ENCODE data around the gene CYFIP2. TPM values are rescaled to one million over a fixed set of nuclear protein-coding genes. Genes with fewer than 3 reads are reported as not detected.
A peak's percentile ranks its signal among the peaks of the same experiment; 100 is the strongest.

CYFIP2 gene
- total RNA-seq, 1 donor from 2014 or later = 173 TPM

- no peaks in the 10 kb centered on the region for H3K27me3 Mint-ChIP-seq (ENCODE audit: insufficient read depth)
Observed at GRCh38 chr5:157295247-157295646, 29.3 kb downstream of the CYFIP2 start.

DNA sequence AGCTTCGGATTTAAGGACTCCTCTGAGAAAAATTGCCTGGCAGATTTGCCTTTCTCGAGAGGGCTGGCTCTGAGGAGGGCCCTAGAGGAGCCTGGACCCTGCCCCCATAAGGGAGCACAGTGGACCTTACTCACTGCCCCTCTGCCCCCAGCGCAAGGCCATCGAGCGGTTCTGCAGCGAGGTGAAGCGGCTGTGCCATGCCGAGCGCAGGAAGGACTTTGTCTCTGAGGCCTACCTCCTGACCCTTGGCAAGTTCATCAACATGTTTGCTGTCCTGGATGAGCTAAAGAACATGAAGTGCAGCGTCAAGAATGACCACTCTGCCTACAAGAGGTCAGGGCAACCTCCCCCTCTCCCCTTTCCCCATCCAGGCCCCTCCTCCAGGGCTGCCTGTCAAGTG lies 34.6 kb downstream of the CYFIP2 start:
- peaks cover 55% of the 10 kb centered on the region for H3K36me3 Mint-ChIP-seq (ENCODE audit: low read depth)
- H3K27ac Mint-ChIP-seq = no peak overlapping the region
- H3K4me3 Mint-ChIP-seq = no peak overlapping the region
- no peak for DNase-seq (ENCODE audit: low spot score)
- peaks cover 44% of the 10 kb centered on the region for H3K4me1 Mint-ChIP-seq (ENCODE audit: low read depth)
- no peaks in the 10 kb centered on the region for H3K9me3 Mint-ChIP-seq
- H3K27me3 Mint-ChIP-seq (ENCODE audit: insufficient read depth) = no peaks in the 10 kb centered on the region
- intact Hi-C loops (cut with micrococcal nuclease) = no loop called here

More at GRCh38 chr5:157295247-157295646, 29.3 kb downstream of the CYFIP2 start:
- H3K27ac Mint-ChIP-seq = peak overlapping the region; percentile 57
- no peak for DNase-seq (ENCODE audit: low spot score)
- H3K4me1 Mint-ChIP-seq (ENCODE audit: low read depth) = peaks cover 44% of the 10 kb centered on the region
- H3K4me3 Mint-ChIP-seq = no peak overlapping the region
- intact Hi-C loops (cut with micrococcal nuclease) = no loop called here
- no peaks in the 10 kb centered on the region for H3K9me3 Mint-ChIP-seq
- peaks cover 62% of the 10 kb centered on the region for H3K36me3 Mint-ChIP-seq (ENCODE audit: low read depth)

DNA sequence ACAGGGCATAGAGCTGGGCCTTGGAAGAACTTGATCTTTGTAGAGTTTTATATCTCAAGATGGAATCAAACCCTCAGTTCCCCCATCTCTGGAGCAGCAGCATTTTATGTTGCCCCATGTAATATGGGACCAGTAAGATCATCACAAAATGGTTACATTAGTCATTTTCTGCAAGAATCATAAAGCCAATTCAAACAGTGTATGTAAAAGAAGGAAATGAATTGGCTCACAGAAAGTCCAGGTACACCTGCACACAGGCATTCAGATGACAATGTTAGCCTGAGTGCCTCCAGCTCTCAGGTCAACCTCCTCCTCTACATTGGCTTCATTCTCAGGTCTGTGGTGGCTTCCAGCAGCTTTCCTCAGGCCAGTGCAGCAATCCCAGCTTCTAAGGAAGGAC lies 35.1 kb downstream of the CYFIP2 start:
- peaks cover 46% of the 10 kb centered on the region for H3K4me1 Mint-ChIP-seq (ENCODE audit: low read depth)
- H3K36me3 Mint-ChIP-seq (ENCODE audit: low read depth) = peaks cover 57% of the 10 kb centered on the region
- intact Hi-C loops (cut with micrococcal nuclease) = no loop called here
- H3K9me3 Mint-ChIP-seq = no peaks in the 10 kb centered on the region
- H3K27me3 Mint-ChIP-seq (ENCODE audit: insufficient read depth) = no peaks in the 10 kb centered on the region
- H3K27ac Mint-ChIP-seq = no peak overlapping the region
- DNase-seq (ENCODE audit: low spot score) = no peak
- H3K4me3 Mint-ChIP-seq = no peak overlapping the region

GRCh38 chr5:157303023-157303422 lies 37.1 kb downstream of the CYFIP2 start:
- Mint-ChIP-seq H3K27me3 (ENCODE audit: insufficient read depth) (no peaks in the 10 kb centered on the region), H3K4me1 (ENCODE audit: low read depth) (peaks cover 58% of the 10 kb centered on the region), H3K4me3 (no peak overlapping the region), H3K27ac (peak overlapping the region; percentile 75), H3K36me3 (ENCODE audit: low read depth) (peaks cover 56% of the 10 kb centered on the region), H3K9me3 (no peaks in the 10 kb centered on the region)
- no peak for DNase-seq (ENCODE audit: low spot score)
- intact Hi-C loops (cut with micrococcal nuclease) = no loop called here

- DNase-seq (ENCODE audit: low spot score) = peak; percentile 34
- H3K9me3 Mint-ChIP-seq = no peaks in the 10 kb centered on the region
- peak overlapping the region; percentile 56 for H3K4me3 Mint-ChIP-seq
- H3K27ac Mint-ChIP-seq = peak overlapping the region; percentile 75
- intact Hi-C loops (cut with micrococcal nuclease) = no loop called here
- no peaks in the 10 kb centered on the region for H3K27me3 Mint-ChIP-seq (ENCODE audit: insufficient read depth)
- H3K36me3 Mint-ChIP-seq (ENCODE audit: low read depth) = peaks cover 54% of the 10 kb centered on the region
- H3K4me1 Mint-ChIP-seq (ENCODE audit: low read depth) = peaks cover 62% of the 10 kb centered on the region
Observed at GRCh38 chr5:157303667-157304327, 37.9 kb downstream of the CYFIP2 start.

DNA sequence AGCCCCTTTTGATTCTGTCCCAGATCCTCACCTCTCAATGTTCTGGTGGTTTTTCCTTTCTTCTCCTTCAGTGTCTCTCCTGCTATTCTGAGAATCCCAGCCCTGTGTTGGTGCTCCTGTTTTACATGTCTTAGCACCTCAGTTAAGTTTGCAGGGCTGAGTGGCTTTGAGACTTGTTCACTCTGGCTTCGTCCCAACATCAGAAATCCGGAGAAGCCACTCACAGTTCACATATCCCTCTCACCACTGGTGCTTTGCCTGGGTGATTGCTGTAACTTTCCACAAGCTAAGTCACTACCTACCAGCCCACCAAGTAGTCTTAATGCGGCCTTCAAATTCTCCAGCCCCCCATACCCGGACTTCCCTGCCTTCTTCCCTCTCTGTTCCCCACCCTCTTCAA lies 40.2 kb downstream of the CYFIP2 start:
- DNase-seq (ENCODE audit: low spot score) = no peak
- H3K9me3 Mint-ChIP-seq = no peaks in the 10 kb centered on the region
- peaks cover 67% of the 10 kb centered on the region for H3K4me1 Mint-ChIP-seq (ENCODE audit: low read depth)
- peak overlapping the region; percentile 88 for H3K27ac Mint-ChIP-seq
- H3K4me3 Mint-ChIP-seq = peak overlapping the region; percentile 20
- intact Hi-C loops (cut with micrococcal nuclease) = loop anchor here (2.0 kb wide), 1 partner anchor 15 kb away; no protein-coding TSS in a partner anchor
- no peaks in the 10 kb centered on the region for H3K27me3 Mint-ChIP-seq (ENCODE audit: insufficient read depth)
- H3K36me3 Mint-ChIP-seq (ENCODE audit: low read depth) = peaks cover 54% of the 10 kb centered on the region

DNA sequence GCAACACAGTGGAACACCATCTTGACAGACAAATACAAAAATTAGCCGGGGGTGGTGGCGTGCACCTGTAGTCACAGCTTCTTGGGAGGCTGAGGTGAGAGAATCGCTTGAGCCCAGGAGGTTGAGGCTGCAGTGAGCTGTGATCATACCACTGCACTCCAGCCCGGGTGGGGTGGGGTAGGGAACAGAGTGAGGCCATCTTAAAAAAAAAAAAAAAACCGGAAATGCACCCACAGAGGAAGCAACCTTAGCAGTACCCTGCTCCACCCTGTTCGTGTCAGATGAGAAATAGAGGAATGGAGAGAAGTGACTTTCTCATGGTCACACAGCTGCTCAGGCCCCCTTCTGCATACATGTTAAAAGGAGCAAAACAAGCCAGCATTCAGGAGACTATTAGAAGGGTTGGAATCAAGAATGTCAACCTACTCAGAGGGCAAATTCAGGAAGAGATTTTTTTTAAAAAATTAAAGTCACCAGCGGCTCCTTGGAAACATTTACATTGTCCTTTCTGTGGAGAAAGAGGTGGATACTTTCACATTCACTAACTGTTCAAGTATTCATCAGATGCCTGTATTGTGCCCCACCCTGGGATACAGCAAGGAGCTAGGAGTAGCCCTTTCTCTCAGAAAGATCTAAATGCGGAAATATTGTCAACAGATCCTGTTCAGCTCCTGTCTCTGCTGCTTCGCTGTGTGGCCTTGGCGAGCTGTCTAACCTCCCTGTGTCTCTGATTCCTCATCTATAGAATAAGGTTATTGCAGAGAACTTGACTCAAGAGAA lies 41.0 kb downstream of the CYFIP2 start:
- peaks cover 53% of the 10 kb centered on the region for H3K36me3 Mint-ChIP-seq (ENCODE audit: low read depth)
- H3K27ac Mint-ChIP-seq = peak overlapping the region; percentile 88
- H3K4me3 Mint-ChIP-seq = peak overlapping the region; percentile 42
- no peak for DNase-seq (ENCODE audit: low spot score)
- H3K9me3 Mint-ChIP-seq = no peaks in the 10 kb centered on the region
- no peaks in the 10 kb centered on the region for H3K27me3 Mint-ChIP-seq (ENCODE audit: insufficient read depth)
- peaks cover 68% of the 10 kb centered on the region for H3K4me1 Mint-ChIP-seq (ENCODE audit: low read depth)
- intact Hi-C loops (cut with micrococcal nuclease) = loop anchor here (1.0 to 2.0 kb wide), 2 partner anchors 16 to 54 kb away; no protein-coding TSS in a partner anchor

DNA sequence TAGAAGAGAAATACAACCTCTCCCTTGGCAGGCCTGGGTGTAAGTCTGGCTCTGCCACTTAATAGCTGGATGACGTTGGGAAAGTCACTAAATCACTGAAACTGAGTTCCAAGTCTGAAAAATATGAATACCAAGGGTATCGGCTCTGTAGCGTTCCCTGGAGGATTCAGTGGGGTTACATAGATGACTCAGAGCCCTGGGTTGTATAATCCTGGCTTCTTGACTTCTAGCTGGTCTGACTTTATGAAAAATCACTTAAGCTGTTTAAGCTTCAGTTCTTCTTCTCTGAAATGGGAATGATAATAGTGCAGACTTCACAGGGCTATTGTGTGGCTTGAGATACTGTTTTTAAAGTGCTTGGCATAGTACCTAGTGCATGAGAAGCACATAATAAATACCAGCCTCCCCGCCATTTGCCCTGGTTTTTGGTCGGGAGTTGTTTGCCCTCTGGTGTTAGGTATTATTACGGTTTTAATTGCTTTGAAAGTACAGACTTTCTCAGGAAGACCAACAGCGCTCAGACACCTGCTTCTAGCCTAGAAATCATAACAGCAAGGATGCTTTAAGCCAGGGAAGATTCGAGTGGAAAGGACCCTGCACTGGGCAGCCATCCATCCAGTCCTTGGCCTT lies 43.0 kb downstream of the CYFIP2 start:
- intact Hi-C loops (cut with micrococcal nuclease) = no loop called here

DNA sequence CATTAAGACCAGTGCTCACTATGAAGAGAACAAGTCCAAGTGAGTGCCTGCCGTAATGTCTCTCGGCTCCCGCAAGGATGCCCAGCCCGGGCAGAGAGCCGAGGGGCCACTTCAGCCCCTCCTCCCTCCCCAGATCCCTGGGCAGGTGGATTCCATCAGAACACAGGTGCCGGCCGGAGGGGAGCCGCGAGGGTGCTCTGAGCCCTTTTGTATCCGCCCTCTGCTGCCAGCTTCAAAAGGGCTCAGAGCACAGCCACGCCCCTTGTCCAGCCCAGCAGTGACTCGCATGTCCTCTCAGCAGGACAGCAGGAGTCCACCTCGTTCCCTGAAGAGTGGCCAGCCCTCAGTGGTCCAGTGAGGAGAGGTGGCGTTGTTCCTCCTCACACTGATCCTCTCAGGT lies 43.9 kb downstream of the CYFIP2 start:
- H3K36me3 Mint-ChIP-seq (ENCODE audit: low read depth) = peaks cover 61% of the 10 kb centered on the region
- peaks cover 56% of the 10 kb centered on the region for H3K4me1 Mint-ChIP-seq (ENCODE audit: low read depth)
- H3K27ac Mint-ChIP-seq = no peak overlapping the region
- H3K4me3 Mint-ChIP-seq = no peak overlapping the region
- no peaks in the 10 kb centered on the region for H3K9me3 Mint-ChIP-seq
- intact Hi-C loops (cut with micrococcal nuclease) = no loop called here
- DNase-seq (ENCODE audit: low spot score) = no peak
- no peaks in the 10 kb centered on the region for H3K27me3 Mint-ChIP-seq (ENCODE audit: insufficient read depth)

More for the DNA sequence above, 43.0 kb downstream of the CYFIP2 start:
- H3K4me3 Mint-ChIP-seq = no peak overlapping the region
- no peak for DNase-seq (ENCODE audit: low spot score)
- peak overlapping the region; percentile 40 for H3K27ac Mint-ChIP-seq
- peaks cover 65% of the 10 kb centered on the region for H3K4me1 Mint-ChIP-seq (ENCODE audit: low read depth)
- H3K27me3 Mint-ChIP-seq (ENCODE audit: insufficient read depth) = no peaks in the 10 kb centered on the region
- H3K9me3 Mint-ChIP-seq = no peaks in the 10 kb centered on the region
- H3K36me3 Mint-ChIP-seq (ENCODE audit: low read depth) = peaks cover 57% of the 10 kb centered on the region

- no peaks in the 10 kb centered on the region for H3K27me3 Mint-ChIP-seq (ENCODE audit: insufficient read depth)
- no peak for DNase-seq (ENCODE audit: low spot score)
- intact Hi-C loops (cut with micrococcal nuclease) = no loop called here
Observed at GRCh38 chr5:157311595-157311994, 45.7 kb downstream of the CYFIP2 start.

DNA sequence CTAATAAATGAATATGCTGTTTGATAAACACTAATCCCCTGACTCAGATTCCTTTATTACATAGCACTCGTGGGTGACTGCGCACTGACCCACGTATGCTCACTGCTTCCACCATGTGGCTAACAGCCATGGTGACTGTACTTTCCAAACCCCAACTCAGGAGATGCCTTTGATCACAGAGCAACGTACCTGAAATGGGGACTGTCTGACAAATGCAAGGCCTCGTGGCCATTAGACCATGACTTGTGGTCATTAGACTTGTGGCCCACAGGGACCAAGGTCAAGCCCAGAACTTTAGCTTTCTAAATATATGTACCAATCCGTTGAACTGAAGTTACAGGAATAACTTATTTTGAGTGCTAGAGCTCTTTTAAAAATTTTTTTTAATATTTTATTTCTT lies 46.6 kb downstream of the CYFIP2 start:
- H3K27me3 Mint-ChIP-seq (ENCODE audit: insufficient read depth) = no peaks in the 10 kb centered on the region
- intact Hi-C loops (cut with micrococcal nuclease) = loop anchor here (1.0 to 2.0 kb wide), 4 partner anchors 38 to 163 kb away; partner anchors contain the start of gene CYFIP2
- no peak overlapping the region for H3K4me3 Mint-ChIP-seq
- peak; percentile 49 for DNase-seq (ENCODE audit: low spot score)
- H3K27ac Mint-ChIP-seq = peak overlapping the region; percentile 87
- no peaks in the 10 kb centered on the region for H3K9me3 Mint-ChIP-seq
- H3K36me3 Mint-ChIP-seq (ENCODE audit: low read depth) = peaks cover 58% of the 10 kb centered on the region
- peaks cover 29% of the 10 kb centered on the region for H3K4me1 Mint-ChIP-seq (ENCODE audit: low read depth)

More at GRCh38 chr5:157311595-157311994, 45.7 kb downstream of the CYFIP2 start:
- no peaks in the 10 kb centered on the region for H3K9me3 Mint-ChIP-seq
- peak overlapping the region; percentile 66 for H3K27ac Mint-ChIP-seq
- peaks cover 38% of the 10 kb centered on the region for H3K4me1 Mint-ChIP-seq (ENCODE audit: low read depth)
- peaks cover 53% of the 10 kb centered on the region for H3K36me3 Mint-ChIP-seq (ENCODE audit: low read depth)
- H3K4me3 Mint-ChIP-seq = no peak overlapping the region

GRCh38 chr5:157322581-157322980 lies 56.7 kb downstream of the CYFIP2 start:
- Mint-ChIP-seq H3K36me3 (ENCODE audit: low read depth) (peaks cover 63% of the 10 kb centered on the region), H3K27me3 (ENCODE audit: insufficient read depth) (no peaks in the 10 kb centered on the region), H3K4me3 (no peak overlapping the region), H3K4me1 (ENCODE audit: low read depth) (peaks cover 13% of the 10 kb centered on the region), H3K9me3 (no peaks in the 10 kb centered on the region), H3K27ac (no peak overlapping the region)
- intact Hi-C loops (cut with micrococcal nuclease) = no loop called here
- no peak for DNase-seq (ENCODE audit: low spot score)
